ENCODE data around the gene PROSER3. TPM values are rescaled to one million over a fixed set of nuclear protein-coding genes. Genes with fewer than 3 reads are reported as not detected.

The PROSER3 gene
- total and polyA plus RNA-seq, 9 of the 15 experiments (the other 6 are each of a cell fraction or from before 2014, with no cell fraction given): 1.0 to 39.5 (median 5.1) TPM

GRCh38 chr19:35745328-35746086 lies 12.5 kb upstream of the PROSER3 start, which contains the start of the genes PSENEN and U2AF1L4 (continued):
- TF ChIP-seq SIN3B (IDR thresholded peaks at IDR 0.05; ENCODE audit: low read depth) (no peak), NR1H2 (CRISPR knock-in tag; IDR thresholded peaks at IDR 0.05) (no peak), ZZZ3 (IDR thresholded peaks at IDR 0.05) (no peak), IRF1 (CRISPR knock-in tag; IDR thresholded peaks at IDR 0.05; ENCODE audit: borderline replicate concordance) (0 out of 2 replicates have a peak, but pooled peaks have one; percentile 43), XRCC4 (IDR thresholded peaks at IDR 0.05; ENCODE audit: extremely low read depth, insufficient read depth, insufficient read length) (no peak), IRF2 (CRISPR knock-in tag; IDR thresholded peaks at IDR 0.05) (no peak), SRF (CRISPR knock-in tag; IDR thresholded peaks at IDR 0.05) (no peak), PTBP1 (IDR thresholded peaks at IDR 0.05; ENCODE audit: low read depth, low read length) (no peak), FIP1L1 (IDR thresholded peaks at IDR 0.05; ENCODE audit: low read depth, low read length, poor library complexity, severe bottlenecking) (no peak), EP300 (IDR thresholded peaks at IDR 0.05; ENCODE audit: low read length) (no peak), HNRNPK (IDR thresholded peaks at IDR 0.05; ENCODE audit: low read depth, low read length, poor library complexity, severe bottlenecking) (no peak), ZBTB17 (CRISPR knock-in tag; IDR thresholded peaks at IDR 0.05) (no peak), BHLHE40 (IDR thresholded peaks at IDR 0.05; ENCODE audit: low read length) (no peak), PHTF2 (CRISPR knock-in tag; IDR thresholded peaks at IDR 0.05) (no peak), BCL6 (CRISPR knock-in tag; IDR thresholded peaks at IDR 0.05) (no peak), PRPF4 (IDR thresholded peaks at IDR 0.05; ENCODE audit: insufficient read depth, low read depth, low read length, poor library complexity, severe bottlenecking) (no peak), HOXB6 (CRISPR knock-in tag; IDR thresholded peaks at IDR 0.05; ENCODE audit: borderline replicate concordance) (no peak), ETV6 (IDR thresholded peaks at IDR 0.05; ENCODE audit: borderline replicate concordance in 1 of 2, low read depth in 2 of 2, low read length in 1 of 2) (no peak), ETV6 (CRISPR knock-in tag; IDR thresholded peaks at IDR 0.05; ENCODE audit: borderline replicate concordance) (no peak), CCAR2 (IDR thresholded peaks at IDR 0.05; ENCODE audit: low read depth, low read length) (no peak), ZNF324 (CRISPR knock-in tag; IDR thresholded peaks at IDR 0.05) (no peak), RBBP5 (IDR thresholded peaks at IDR 0.05; ENCODE audit: borderline replicate concordance, insufficient read depth, low read length, poor library complexity, severe bottlenecking) (no peak), E2F1 (CRISPR knock-in tag; IDR thresholded peaks at IDR 0.05) (no peak), CHD2 (IDR thresholded peaks at IDR 0.05; ENCODE audit: low read depth, low read length) (peak; percentile 28; the same call in 1 of the 2 replicates), ZNF445 (CRISPR knock-in tag; IDR thresholded peaks at IDR 0.05; ENCODE audit: low read depth) (no peak), MCM3 (IDR thresholded peaks at IDR 0.05) (no peak), IRF9 (tag; IDR thresholded peaks at IDR 0.05) (no peak)

Measured in K562 (cell line).